ENCODE results near the gene RTN1.

The RTN1 gene

DNA sequence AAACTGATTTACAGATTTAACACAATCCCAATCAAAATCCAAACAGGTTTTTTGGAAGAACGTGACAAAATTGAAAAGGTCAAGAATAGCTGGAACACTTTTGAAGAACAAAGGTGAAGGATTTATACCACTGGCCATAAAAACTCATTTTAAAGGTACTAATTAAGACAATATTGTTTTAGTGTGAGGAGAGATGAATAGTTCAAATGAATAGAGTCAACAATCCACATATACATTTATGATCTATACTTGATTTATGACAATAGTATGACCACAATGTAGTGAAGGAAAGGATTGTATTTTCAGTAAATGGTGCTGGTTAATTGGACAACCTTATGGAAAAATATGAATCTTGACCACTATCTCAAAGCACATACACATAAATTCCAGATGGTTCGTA, 323.3 kb downstream of the RTN1 start:
- DNase-seq (ENCODE audit: low read depth), result no peak
